GM21529 (cell line): ENCODE results near the gene YAP1.

Experiments
- ATAC-seq: cut with Tn5 transposase; IDR thresholded peaks from one replicate; pipeline ENCODE4 v1.9.1; 2021; ENCODE audit not compliant: unreplicated experiment

YAP1 gene

DNA sequence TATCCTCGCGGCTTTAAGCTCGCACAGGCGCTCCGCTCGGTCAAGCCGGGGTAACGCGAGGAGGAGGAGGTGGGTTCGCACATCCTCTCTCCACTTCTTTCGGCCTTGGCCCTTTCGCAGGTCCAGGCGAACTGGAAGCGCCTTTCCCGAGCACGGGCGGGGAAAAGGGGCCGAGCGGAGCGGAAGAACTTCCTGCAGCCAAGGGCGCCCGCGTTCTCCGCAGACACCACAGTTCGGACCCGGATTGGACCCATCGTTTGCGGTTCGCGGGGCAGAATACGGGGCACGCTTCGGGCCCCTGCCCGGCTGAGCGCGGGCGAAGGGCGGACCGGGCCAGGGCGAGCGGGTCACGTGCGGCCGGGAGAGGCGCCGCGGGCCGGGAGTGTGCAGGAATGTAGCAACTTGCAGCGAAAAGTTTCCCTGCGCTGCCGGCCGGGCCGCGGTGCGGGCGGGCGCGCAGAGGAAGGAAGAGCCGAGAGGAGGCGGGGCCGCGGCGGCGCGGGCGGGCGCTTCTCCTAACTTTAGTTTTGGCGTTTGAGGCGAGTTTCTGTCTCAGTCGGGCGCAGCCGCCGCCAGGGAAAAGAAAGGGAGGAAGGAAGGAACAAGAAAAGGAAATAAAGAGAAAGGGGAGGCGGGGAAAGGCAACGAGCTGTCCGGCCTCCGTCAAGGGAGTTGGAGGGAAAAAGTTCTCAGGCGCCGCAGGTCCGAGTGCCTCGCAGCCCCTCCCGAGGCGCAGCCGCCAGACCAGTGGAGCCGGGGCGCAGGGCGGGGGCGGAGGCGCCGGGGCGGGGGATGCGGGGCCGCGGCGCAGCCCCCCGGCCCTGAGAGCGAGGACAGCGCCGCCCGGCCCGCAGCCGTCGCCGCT, at the start of gene YAP1:
Gene YAP1, plus strand, starts transcription at position 552 of the 865 bp plus-strand sequence. CDS start 402 bp downstream, outside the sequence.
- ATAC-seq: peak; percentile 91

DNA sequence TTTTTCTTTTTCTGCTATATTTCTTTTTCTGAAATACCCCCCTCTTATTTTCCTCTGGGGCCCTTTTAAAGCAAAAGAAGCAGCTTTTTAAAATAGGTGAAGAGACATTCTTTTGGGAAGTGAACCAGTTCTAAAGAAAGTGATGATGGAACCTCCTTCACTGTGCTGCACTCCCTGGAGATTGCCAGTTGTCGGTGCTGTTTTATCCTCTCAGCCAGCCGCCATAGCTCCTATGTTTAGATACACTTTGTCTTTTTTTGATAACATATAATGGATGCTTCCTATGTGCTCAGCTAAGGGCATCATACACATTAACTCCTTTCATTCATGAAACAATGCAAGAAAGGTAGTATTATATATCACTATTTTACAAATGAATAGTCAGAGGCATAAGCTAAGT, 49.0 kb upstream of the YAP1 start:
- ATAC-seq: no peak

DNA sequence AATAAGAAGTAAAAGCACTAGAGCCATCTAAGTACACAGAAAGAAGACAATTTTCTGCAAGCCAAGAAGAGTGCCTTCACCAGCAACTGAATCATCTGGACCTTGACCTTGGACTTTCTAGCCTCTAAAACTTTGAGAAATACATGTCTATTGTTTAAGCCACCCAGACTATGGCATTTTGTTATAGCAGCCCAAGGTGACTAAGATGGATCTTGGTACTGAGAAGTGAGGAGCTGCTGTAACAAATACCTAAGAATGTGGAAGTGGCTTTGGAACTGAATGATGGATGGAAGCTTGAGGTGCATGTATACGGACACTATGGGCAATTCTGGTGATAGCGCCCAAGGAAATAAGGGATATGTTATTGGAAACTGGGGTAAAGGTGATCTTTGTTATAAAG, 48.1 kb upstream of the YAP1 start:
- no peak for ATAC-seq

DNA sequence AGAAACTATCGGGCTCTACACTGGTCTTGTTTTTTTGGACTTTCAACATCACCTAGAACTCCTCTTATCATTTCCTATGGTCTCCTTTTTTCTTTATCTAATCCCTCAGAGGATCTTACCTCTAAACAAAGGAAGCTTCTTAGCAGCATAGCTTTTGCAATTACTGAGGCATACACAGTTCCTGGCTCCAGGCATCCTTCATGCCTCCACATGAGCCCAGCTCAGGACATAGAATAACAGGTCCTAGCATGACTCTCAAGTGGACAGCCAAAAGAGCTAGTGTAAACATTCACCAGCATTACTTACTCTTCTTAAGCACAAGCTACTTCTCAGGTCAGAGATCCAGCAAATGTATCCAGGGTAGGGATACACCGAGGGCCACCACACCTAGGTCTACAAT, 45.9 kb upstream of the YAP1 start:
- ATAC-seq: no peak

DNA sequence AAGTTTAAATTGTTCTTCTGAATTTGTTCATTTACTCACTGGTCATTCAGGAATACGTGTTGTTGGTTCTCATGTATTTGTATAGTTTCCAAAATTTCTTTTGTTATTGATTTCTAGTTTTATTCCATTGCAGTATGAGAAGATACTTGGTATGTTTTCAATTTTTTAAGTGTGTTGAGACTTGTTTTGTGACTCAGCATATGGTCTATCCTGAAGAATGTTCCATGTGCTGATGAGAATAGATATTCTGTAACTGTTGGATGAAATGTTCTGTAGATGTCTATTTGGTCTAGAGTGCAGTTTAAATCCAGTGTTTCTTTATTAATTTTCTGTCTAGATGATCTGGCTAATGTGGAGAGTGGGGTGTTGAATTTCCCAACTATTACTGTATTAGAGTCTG, 39.5 kb upstream of the YAP1 start:
- ATAC-seq: no peak

DNA sequence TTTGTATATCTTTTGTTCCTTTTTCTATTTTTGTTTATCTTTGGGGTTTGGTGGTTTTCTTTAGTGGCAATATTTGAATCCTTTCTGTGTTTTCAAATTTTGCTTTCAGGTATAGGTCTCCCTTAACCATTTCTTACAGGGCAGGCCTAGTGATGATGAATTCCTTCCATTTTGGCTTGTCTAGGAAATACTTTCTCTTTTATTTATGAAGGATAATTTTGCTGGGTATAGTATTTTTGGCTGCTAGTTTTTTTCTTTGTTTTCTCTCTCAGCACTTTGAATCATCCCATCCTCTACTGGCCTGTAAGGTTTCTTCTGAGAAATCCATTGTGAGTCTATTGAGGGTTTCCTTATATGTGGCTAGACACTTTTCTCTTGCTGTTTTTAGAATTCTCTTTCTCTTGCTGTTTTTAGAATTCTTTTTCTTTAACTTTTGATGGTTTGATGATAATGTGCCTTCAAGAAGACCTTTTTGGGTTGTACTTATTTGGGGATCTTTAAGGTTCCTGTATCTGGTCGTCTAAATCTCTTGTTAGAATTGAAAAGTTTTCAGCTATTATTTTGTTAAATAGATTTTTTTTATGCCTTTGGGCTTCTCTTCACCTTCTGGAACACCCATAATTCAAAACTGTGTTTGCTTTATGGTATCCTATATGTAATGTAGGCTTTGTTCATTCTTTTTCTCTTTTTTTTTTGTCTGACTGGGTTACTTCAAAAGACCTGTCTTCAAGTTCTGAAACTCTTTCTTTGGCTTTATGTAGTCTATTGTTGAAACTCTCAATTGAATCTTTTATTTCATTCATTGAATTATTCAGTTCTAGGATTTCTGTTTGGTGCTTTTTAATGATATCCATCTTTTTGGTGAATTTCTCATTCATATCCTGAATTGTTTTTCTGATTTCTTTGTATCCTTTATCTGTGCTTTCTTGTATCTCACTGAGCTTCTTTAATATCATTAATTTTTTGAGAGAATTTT, 38.5 kb upstream of the YAP1 start:
- ATAC-seq: no peak

DNA sequence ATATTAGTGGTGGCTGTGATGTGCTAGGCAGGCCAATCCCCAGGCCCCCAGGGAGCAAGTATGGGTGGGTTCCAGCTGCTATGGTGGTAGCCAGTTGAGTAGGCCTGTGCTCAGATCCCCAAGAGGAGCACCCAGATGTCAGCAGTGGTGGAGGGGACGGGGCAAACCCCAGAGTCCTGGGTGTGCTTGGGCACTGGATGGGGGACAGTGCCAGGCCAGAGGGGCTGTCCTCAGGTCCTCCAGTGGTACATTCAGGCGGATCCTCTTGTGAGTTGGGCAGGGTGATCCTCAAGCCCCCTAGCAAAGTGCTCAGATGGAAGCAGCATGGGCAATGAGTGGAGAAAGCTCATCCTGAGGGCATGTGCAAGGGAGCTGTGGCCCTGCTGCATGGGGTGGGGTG, 37.0 kb upstream of the YAP1 start:
- no peak for ATAC-seq

DNA sequence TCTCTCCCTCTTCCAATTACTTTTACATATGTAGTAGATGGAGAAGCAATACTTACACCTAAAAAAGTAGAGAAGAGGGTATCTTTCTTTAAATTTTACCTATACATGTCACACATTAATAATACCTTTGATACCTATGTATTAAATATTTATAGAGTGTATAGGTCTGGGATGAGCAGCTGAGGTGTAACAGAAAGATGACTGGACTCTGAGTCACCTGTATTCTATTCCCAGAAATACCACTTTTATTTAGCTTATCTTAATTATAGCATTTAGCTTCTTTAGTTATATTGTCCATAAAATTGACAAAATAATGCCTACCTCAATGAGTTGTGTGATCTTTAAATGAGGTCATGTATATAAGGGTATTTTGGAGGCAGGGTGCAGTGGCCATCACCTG, 30.6 kb upstream of the YAP1 start:
- no peak for ATAC-seq

DNA sequence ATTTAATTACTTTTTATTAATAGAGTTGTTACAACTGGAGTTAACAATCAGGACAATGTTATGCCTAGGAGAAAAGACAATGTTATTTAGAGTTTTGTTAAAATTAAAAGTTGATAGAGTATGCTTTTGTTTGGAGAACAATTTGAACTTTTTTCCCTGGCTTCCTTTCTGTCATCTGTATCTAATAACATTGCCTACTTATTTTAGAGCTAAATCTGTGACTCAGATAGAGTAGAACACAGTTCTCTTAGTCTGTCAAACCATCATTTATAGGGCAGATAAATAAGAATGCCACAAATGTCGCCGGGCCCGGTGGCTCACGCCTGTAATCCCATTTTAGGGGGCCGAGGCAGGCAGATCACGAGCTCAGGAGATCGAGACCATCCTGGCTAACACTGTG, 28.9 kb upstream of the YAP1 start:
- ATAC-seq: no peak

DNA sequence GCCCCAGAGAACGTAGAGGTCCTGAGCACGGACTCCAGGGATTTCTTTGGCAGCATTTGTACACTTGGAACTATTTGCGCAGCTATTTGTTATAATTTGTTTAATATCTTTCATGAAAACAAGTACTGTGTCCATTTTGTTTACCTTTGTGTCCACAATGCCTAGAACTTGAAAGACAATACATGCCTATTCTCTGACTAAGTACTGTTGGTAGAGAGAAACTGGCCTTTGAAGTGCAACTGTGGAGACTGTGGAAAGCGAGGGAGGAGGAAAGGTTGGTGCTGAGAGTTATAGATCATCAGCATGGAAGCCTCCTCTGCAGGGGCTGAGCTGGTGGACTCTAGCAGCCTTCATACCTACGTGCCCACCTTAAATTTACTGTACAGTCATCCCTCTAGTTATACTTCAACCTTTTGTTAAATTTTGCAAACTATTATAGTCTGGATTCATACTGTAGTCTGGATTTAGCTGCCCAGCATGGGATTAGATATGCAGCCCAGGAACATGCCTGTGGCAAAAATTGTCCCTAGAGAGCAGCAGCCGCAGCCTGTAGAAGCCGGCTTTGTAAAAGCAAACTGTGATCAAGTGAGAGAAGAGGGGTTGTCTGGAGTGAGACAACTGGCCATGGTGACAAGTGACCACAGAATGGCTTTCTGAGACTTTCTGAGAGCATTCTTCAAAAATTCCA, 24.2 kb upstream of the YAP1 start:
- no peak for ATAC-seq

DNA sequence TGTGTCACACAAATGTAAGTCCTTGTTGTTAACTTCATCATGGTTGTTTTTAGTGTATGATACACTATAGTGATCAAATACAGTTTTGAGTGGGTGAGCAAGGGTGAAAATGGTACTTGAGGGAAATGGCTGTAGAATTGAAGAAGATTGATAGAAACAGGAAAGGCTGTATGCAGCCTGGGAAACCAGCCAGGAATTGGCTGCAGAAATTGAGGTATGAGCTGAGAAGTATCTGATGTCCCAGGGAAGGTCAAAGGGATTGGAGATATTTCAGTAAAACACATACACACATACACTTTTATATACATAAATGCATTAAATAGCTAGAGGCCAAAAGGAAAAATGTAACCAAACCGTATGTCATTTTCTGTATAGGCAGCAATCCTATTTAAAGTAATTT, 13.1 kb upstream of the YAP1 start:
- ATAC-seq: no peak

DNA sequence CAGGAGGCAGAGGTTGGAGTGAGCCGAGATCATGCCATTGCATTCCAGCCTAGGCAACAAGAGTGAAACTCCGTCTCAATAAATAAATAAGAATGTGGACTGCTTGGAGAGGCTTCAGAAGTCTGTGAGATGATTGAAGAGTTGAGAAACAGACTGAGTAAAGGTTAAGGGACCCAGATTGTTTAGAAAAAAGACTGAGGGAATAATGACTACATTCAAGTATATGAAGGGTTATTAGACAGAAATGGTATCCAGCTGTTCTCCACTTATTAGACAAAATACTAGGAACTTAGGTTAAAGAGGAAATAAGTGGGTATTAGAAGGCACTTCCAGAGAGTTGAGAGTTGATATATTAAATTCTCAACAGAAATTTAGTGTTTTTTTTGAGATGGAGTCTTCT, 10.5 kb upstream of the YAP1 start:
- ATAC-seq: no peak

DNA sequence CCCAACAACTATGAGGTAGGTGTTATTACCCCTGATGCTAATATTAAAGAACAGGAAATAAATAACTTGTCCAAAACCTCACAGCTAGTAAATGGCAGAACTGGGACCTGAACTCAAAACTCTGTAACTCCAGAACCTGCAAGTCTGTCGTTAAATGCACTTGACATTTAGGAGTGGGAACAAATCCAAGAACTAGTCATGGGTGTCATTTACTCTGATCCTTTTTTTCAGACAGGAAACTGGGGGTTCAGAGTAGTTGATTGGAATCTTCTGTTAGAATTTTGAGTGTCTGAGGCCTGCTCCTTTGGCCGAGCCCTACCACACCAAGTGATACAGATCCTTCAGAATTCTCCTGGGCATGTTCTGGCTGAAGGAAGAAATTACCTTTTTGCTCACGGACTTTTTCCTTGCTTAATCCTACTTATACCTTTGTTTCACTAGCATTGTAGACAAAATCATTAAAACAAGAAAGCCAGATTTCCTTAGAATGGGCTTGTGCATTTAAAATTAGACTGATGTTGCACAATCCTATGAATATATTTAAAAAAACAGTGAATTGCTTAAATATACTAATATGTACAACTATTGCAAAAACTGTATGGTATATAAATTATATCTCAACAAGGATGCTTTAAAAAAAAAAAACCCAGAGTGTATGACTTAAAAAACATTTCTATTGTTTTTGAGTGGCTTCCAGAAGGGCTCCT, 1.4 kb upstream of the YAP1 start:
- no peak for ATAC-seq

DNA sequence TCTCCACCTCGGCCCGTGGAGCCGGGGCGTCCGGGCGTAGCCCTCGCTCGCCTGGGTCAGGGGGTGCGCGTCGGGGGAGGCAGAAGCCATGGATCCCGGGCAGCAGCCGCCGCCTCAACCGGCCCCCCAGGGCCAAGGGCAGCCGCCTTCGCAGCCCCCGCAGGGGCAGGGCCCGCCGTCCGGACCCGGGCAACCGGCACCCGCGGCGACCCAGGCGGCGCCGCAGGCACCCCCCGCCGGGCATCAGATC, 439 bp downstream of the YAP1 start:
- peak; percentile 10 for ATAC-seq

DNA sequence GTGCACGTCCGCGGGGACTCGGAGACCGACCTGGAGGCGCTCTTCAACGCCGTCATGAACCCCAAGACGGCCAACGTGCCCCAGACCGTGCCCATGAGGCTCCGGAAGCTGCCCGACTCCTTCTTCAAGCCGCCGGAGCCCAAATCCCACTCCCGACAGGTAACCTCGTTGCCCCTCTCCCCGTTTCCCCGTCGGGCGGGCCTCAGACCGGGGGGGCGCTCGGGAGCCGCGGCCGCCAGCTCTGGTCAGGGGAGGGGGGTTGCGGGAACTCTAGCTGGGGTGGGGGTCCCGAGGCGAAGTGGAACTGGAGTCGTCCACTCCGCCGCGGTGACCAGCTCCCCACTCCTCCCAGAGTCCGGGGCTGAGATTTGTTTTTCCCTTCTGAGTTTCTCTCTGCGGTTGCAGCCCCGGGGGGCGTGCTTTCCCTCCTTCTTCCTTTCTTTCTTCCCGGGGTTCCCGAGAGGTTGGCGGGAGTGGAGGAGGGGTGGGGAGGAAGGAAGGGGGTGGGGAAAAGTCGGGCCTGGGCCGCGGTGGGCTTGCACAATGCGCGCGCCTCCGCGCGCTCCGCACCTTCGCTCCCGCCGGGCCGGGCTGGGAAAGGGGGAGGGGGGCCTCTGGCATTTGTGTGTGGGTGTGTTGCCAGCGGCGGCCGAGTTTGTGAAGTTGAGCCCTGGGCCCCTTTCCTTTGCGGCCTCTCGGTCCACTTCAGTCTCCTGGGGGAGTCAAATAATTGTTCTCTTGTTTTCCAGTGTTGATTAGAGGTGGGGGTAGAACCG, 952 bp downstream of the YAP1 start:
- ATAC-seq: no peak

DNA sequence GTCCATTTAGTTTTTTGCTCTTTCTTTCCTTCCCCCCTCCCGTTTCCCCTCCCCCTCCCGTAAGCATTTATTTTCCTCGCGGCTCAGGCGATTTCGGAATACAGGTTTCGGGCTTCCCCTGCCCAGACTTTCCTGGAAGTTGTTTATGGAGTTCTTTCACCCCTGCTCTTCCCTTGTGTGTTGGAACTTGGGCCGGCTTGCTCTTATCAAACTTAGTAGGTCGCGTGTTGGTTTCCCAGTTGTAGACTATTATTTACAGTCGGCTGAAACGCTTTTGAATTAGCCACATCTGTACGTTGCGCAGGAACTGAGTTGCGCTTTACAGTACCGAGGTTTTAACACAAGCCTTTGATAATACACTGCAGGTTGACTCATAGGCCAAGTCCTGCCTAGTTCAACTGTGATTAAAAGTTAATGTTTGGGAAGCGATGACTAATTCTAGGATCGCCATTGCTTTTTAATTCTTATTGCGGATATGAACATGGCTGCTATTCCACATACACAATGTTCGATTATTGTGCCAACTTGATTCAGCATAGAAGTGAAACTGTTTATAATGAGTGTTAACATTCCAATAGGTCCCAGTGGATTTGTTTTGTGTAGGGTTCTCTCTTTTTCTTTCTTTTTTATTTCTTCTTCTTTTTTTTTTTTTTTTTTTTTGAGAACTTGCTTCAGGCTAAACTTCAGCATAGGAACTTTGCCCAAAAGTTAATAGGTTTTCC, 1.7 kb downstream of the YAP1 start:
- no peak for ATAC-seq

DNA sequence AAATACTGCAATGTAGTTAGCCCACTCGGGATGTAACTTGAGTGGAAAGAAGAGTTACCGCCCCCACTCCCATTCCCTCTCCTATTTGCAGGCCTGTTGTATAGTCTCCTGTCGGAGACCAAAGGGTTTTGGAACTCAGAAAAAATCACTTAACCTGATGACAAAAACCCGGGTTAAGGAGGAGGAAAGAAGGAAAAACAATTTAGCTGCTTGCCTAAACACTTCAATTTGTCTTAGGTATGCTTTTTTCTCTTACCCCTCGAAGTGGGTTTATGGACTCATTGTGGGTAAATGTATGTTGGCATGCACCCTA, 2.2 kb downstream of the YAP1 start:
- ATAC-seq: no peak

DNA sequence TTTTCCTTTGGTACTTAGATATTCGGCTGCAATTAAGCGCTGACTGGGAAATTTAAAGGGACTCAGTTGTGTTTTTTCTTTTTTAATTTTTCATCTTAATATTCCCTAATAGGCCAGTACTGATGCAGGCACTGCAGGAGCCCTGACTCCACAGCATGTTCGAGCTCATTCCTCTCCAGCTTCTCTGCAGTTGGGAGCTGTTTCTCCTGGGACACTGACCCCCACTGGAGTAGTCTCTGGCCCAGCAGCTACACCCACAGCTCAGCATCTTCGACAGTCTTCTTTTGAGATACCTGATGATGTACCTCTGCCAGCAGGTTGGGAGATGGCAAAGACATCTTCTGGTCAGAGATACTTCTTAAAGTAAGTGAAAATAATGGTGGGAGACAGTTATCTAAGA, 3.8 kb downstream of the YAP1 start:
- no peak for ATAC-seq

DNA sequence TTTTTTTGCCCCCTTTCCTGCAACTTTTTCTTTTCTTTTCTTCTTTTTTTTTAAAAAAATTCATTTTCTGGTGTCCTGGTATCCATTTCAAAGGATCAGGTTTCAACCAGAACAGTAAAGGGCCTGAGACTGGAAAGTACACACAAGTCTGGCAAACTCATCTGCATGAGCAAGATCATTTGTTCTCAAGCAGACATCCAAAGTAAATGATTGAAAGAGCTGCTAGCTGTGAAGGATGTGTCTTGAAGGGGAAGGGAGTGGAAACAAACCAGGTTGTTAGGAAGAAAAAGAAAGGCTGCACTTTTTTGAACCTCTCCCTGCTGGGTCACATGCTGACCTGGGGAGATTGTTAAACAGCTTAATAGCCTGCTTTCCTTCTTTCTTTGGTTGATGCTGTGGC, 5.3 kb downstream of the YAP1 start:
- ATAC-seq: no peak
